ENCODE data around the gene ATOH1. TPM values are rescaled to one million over a fixed set of nuclear protein-coding genes. Genes with fewer than 3 reads are reported as not detected.

The ATOH1 gene
- total RNA-seq, 3 donors from 2014 or later (not counting 1 experiment from before 2014, with no cell fraction given): not detected

- no peak overlapping the region for H3K27ac Mint-ChIP-seq
- no peaks in the 10 kb centered on the region for H3K27me3 Mint-ChIP-seq (ENCODE audit: low read depth in 2 of 2)
- no peak for DNase-seq
- 93% methylated on average over 2 of the region's 3 CpGs for WGBS (ENCODE audit: insufficient coverage)
- intact Hi-C loops (cut with micrococcal nuclease): no loop called here
- no peaks in the 10 kb centered on the region for H3K36me3 Mint-ChIP-seq
- Histone ChIP-seq H3K36me3 (ENCODE audit: control insufficient read depth, insufficient read depth, low read length) (no peaks in the 10 kb centered on the region), H3K27me3 (ENCODE audit: control insufficient read depth, insufficient read depth, low read length) (no peaks in the 10 kb centered on the region), H3K4me1 (ENCODE audit: control insufficient read depth, insufficient read depth, low read length) (no peaks in the 10 kb centered on the region), H3K9me3 (ENCODE audit: control insufficient read depth, insufficient read depth, low read length) (peaks cover 6% of the 10 kb centered on the region), H3K27ac (ENCODE audit: low read length) (no peak overlapping the region), H3K4me3 (ENCODE audit: low read length) (no peak overlapping the region)
- H3K4me3 Mint-ChIP-seq: no peak overlapping the region
- no peaks in the 10 kb centered on the region for H3K4me1 Mint-ChIP-seq
- no peak for ATAC-seq
- H3K9me3 Mint-ChIP-seq: peaks cover 3 to 6% of the 10 kb centered on the region in 2 donors
- TF ChIP-seq CTCF (IDR thresholded peaks at IDR 0.05): no peak
Measured at GRCh38 chr4:93852680-93853079, 24.1 kb downstream of the ATOH1 start.

- Histone ChIP-seq H3K27ac (ENCODE audit: low read length) (no peak overlapping the region), H3K4me3 (ENCODE audit: low read length) (no peak overlapping the region), H3K4me1 (ENCODE audit: control insufficient read depth, insufficient read depth, low read length) (no peaks in the 10 kb centered on the region), H3K27me3 (ENCODE audit: control insufficient read depth, insufficient read depth, low read length) (no peaks in the 10 kb centered on the region), H3K36me3 (ENCODE audit: control insufficient read depth, insufficient read depth, low read length) (no peaks in the 10 kb centered on the region), H3K9me3 (ENCODE audit: control insufficient read depth, insufficient read depth, low read length) (peaks cover 6% of the 10 kb centered on the region)
- WGBS (ENCODE audit: insufficient coverage): no CpG with 5 or more reads among the region's 1 CpG
- Mint-ChIP-seq H3K4me3 (no peak overlapping the region), H3K27me3 (ENCODE audit: low read depth in 2 of 2) (no peaks in the 10 kb centered on the region), H3K4me1 (no peaks in the 10 kb centered on the region), H3K27ac (no peak overlapping the region), H3K36me3 (peaks cover 10% of the 10 kb centered on the region), H3K9me3 (peaks cover 10 to 15% of the 10 kb centered on the region in 2 donors)
- no peak for TF ChIP-seq CTCF (IDR thresholded peaks at IDR 0.05)
- no peak for ATAC-seq
- DNase-seq: no peak
- intact Hi-C loops (cut with micrococcal nuclease): no loop called here
Measured at GRCh38 chr4:93855926-93856325, 27.4 kb downstream of the ATOH1 start.

- Histone ChIP-seq H3K36me3 (ENCODE audit: control insufficient read depth, insufficient read depth, low read length) (no peaks in the 10 kb centered on the region), H3K4me1 (ENCODE audit: control insufficient read depth, insufficient read depth, low read length) (no peaks in the 10 kb centered on the region), H3K4me3 (ENCODE audit: low read length) (no peak overlapping the region), H3K9me3 (ENCODE audit: control insufficient read depth, insufficient read depth, low read length) (no peaks in the 10 kb centered on the region), H3K27ac (ENCODE audit: low read length) (no peak overlapping the region), H3K27me3 (ENCODE audit: control insufficient read depth, insufficient read depth, low read length) (no peaks in the 10 kb centered on the region)
- intact Hi-C loops (cut with micrococcal nuclease): no loop called here
- Mint-ChIP-seq H3K27ac (no peak overlapping the region), H3K4me1 (no peaks in the 10 kb centered on the region), H3K27me3 (ENCODE audit: low read depth in 2 of 2) (no peaks in the 10 kb centered on the region), H3K4me3 (no peak overlapping the region), H3K9me3 (peaks cover 3 to 4% of the 10 kb centered on the region in 2 donors), H3K36me3 (no peaks in the 10 kb centered on the region)
- 92% methylated on average over 2 of the region's 2 CpGs for WGBS (ENCODE audit: insufficient coverage)
- ATAC-seq (no peak), DNase-seq (no peak)
- TF ChIP-seq CTCF (IDR thresholded peaks at IDR 0.05): no peak
Measured at GRCh38 chr4:93865650-93866049, 37.1 kb downstream of the ATOH1 start.

GRCh38 chr4:93867416-93868001 is 39.0 kb downstream of the ATOH1 start:
- no peaks in the 10 kb centered on the region for H3K36me3 ChIP-seq (ENCODE audit: control insufficient read depth, insufficient read depth, low read length)
- no peak for TF ChIP-seq CTCF (IDR thresholded peaks at IDR 0.05)
- no peaks in the 10 kb centered on the region for H3K9me3 ChIP-seq (ENCODE audit: control insufficient read depth, insufficient read depth, low read length)
- no peaks in the 10 kb centered on the region for H3K4me1 Mint-ChIP-seq
- H3K27ac Mint-ChIP-seq: no peak overlapping the region
- no peak overlapping the region for H3K27ac ChIP-seq (ENCODE audit: low read length)
- H3K27me3 Mint-ChIP-seq (ENCODE audit: low read depth in 2 of 2): no peaks in the 10 kb centered on the region
- peaks cover 2 to 4% of the 10 kb centered on the region in 2 donors for H3K9me3 Mint-ChIP-seq
- no peak overlapping the region for H3K4me3 ChIP-seq (ENCODE audit: low read length)
- intact Hi-C loops (cut with micrococcal nuclease): no loop called here
- H3K4me3 Mint-ChIP-seq: no peak overlapping the region
- DNase-seq (no peak), ATAC-seq (no peak)
- H3K4me1 ChIP-seq (ENCODE audit: control insufficient read depth, insufficient read depth, low read length): no peaks in the 10 kb centered on the region
- H3K27me3 ChIP-seq (ENCODE audit: control insufficient read depth, insufficient read depth, low read length): no peaks in the 10 kb centered on the region
- H3K36me3 Mint-ChIP-seq: no peaks in the 10 kb centered on the region
- 91% methylated on average over 7 of the region's 7 CpGs for WGBS (ENCODE audit: insufficient coverage)
